SH-SY5Y (cell line): ENCODE data around the gene HEBP2.

ENCODE experiments used
- GATA2 ChIP-seq: IDR thresholded peaks from 2 replicates; pipeline ENCODE4 v1.6.1; 2011; ENCODE audit warnings: mild to moderate bottlenecking, low read depth, low read length
- GATA3 ChIP-seq: IDR thresholded peaks from 2 replicates; pipeline ENCODE4 v1.6.1; 2011; ENCODE audit warnings: low read depth, mild to moderate bottlenecking, low read length, moderate library complexity

GRCh38 chr6:138421608-138422007, 17.6 kb downstream of the HEBP2 start:
- TF ChIP-seq GATA2 (no peak), GATA3 (no peak)
